WI38 (cell line): ENCODE results near the gene ZSWIM5.
"Not testable (repeated sequence)": the region's sequence is repeated elsewhere in the genome, so short reads cannot be mapped to it uniquely, and the experiment has no call there.

Experiments
- H3K4me3 ChIP-seq: 2 replicates; pipeline ENCODE4 v1.5.1; 2011; ENCODE audit warnings: low read depth, mild to moderate bottlenecking, control low read depth, low read length
- TF ChIP-seq, protein P1 (sequence below): IDR thresholded peaks from 2 replicates; pipeline ENCODE4 v1.5.1; 2012; ENCODE audit warnings: low read depth, mild to moderate bottlenecking, control low read depth, low read length

ZSWIM5 gene

DNA sequence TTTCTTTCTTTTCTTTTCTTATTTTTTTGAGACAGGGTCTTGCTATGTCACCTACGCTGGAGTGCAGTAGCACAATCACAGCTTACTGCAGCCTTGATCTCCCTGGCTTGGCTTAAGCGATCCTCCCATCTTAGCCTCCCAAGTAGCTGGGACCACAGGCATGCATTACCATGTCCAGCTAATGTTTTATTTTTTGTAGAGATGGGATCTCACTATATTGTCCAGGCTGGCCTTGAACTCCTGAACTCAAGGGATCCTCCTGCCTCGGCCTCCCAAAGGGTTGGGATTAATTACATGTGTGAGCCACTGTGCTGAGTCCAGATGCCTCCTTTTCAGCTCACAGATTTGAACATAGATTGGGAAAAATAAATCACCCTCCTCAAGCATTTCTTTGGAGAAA, 98.6 kb downstream of the ZSWIM5 start:
- H3K4me3 ChIP-seq: no peak overlapping the region
- TF ChIP-seq, protein P1, sequence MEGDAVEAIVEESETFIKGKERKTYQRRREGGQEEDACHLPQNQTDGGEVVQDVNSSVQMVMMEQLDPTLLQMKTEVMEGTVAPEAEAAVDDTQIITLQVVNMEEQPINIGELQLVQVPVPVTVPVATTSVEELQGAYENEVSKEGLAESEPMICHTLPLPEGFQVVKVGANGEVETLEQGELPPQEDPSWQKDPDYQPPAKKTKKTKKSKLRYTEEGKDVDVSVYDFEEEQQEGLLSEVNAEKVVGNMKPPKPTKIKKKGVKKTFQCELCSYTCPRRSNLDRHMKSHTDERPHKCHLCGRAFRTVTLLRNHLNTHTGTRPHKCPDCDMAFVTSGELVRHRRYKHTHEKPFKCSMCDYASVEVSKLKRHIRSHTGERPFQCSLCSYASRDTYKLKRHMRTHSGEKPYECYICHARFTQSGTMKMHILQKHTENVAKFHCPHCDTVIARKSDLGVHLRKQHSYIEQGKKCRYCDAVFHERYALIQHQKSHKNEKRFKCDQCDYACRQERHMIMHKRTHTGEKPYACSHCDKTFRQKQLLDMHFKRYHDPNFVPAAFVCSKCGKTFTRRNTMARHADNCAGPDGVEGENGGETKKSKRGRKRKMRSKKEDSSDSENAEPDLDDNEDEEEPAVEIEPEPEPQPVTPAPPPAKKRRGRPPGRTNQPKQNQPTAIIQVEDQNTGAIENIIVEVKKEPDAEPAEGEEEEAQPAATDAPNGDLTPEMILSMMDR: no peak

DNA sequence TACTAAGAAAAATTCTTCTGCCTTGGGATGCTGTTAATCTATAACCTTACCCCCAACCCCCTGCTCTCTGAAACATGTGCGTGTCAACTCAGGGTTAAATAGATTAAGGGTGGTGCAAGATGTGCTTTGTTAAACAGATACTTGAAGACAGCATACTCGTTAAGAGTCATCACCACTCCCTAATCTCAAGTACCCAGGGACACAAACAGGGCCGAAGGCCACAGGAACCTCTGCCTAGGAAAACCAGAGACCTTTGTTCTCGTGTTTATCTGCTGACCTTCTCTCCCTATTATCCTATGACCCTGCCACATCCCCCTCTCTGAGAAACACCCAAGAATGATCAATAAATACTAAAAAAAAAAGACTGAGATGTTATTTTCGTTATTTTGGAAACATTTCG, 99.5 kb downstream of the ZSWIM5 start:
- not testable (repeated sequence) for H3K4me3 ChIP-seq

DNA sequence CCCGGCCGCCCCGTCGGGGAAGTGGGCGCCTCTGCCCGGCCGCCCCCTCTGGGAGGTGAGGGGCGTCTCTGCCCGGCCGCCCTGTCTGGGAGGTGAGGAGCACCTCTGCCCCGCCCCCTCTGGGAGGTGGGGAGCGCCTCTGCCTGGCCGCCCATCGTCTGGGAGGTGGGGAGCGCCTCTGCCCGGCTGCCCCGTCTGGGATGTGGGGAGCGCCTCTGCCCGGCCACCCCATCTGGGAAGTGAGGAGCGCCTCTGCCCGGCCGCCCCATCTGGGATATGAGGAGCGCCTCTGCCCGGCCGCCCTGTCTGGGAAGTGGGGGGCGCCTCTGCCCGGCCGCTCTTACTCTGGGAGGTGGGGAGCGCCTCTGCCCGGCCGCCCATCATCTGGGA, 100.3 kb downstream of the ZSWIM5 start:
- H3K4me3 ChIP-seq: not testable (repeated sequence)

DNA sequence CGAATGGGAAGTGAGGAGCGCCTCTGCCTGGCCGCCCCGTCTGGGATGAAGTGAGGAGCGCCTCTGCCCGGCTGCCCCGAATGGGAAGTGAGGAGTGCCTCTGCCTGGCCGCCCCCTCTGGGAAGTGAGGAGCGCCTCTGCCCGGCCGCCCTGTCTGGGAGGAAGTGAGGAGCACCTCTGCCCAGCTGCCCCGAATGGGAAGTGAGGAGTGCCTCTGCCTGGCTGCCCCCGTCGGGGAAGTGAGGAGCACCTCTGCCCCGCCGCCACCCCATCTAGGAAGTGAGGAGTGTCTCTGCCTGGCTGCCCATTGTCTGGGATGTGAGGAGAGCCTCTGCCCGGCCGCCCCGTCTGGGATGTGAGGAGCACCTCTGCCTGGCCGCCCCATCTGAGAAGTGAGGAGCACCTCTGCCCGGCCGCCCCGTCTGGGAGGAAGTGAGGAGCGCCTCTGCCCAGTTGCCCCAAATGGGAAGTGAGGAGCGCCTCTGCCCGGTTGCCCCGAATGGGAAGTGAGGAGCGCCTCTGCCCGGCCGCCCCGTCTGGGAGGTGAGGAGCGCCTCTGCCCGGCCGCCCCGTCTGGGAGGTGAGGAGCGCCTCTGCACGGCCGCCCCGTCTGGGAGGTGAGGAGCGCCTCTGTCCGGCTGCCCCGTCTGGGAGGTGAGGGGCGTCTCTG, 100.8 kb downstream of the ZSWIM5 start:
- H3K4me3 ChIP-seq: not testable (repeated sequence)

DNA sequence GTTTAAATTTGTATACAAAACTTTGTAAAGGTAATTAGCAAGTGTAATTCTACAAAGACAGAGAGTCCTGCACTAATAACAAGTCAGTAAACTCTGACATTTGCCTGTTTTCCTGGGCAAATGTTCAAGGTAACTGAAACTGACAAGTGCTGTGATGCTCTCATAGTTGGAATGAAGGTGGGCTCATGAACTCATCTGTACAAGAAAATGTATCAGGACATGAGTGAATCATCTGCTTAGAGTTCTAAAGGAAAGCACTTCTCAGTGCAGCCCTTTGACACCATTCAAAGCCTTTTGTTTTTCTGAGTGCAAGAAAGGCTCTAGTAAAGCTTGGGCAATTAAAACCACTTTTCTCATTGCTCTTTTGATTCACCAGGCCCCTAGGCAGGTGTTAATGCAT, 102.9 kb downstream of the ZSWIM5 start:
- TF ChIP-seq, protein P1: no peak

DNA sequence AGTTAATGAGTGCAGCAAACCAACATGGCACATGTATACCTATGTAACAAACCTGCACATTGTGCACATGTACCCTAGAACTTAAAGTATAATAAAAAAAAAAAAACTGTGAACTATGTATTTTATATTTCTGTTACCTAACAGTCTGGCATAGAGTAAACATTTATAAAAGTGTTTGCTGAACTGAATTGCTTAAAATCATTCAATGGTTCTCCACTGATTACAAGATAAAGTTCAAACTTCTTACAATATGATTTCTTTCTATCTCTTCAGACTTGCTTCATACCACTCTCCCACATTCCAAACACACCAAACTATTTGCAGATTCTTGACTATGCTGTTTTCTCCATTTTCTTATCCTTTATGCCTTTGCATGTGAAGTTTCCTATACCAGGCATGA, 104.5 kb downstream of the ZSWIM5 start:
- H3K4me3 ChIP-seq: no peak overlapping the region
- TF ChIP-seq, protein P1: no peak

More for the DNA sequence above, 102.9 kb downstream of the ZSWIM5 start:
- H3K4me3 ChIP-seq: no peak overlapping the region

DNA sequence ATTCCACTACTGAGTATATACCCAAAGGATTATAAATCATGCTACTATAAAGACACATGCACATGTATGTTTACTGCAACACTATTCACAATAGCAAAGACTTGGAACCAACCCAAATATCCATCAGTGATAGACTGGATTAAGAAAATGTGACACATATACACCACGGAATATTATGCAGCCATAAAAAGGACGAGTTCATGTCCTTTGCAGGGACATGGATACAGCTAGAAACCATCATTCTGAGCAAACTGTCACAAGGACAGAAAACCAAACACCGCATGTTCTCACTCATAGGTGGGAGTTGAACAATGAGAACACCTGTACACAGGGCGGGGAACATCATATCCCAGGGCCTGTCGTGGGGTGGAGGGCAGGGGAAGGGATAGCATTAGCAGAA, 104.9 kb downstream of the ZSWIM5 start:
- H3K4me3 ChIP-seq: not testable (repeated sequence)

DNA sequence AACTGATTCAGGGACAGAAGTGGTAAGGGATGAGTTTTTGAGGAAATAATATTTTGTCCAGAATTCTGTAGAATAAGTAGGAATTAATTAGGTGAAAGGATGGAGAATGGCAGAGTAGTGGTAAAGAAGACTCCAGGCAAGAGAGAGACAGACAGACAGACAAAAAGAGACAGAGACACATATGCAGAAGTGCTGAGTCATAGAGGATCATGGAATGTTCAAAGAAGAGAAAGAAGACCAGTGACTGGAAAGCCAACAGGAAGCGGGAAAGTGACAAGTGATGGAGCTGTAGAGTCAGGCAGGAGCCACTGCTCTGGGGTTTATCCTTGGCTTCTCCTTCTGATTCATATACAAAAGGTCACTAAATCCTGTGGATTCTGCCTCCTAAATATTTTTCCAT, 108.5 kb downstream of the ZSWIM5 start:
- TF ChIP-seq, protein P1: no peak
- H3K4me3 ChIP-seq: no peak overlapping the region

DNA sequence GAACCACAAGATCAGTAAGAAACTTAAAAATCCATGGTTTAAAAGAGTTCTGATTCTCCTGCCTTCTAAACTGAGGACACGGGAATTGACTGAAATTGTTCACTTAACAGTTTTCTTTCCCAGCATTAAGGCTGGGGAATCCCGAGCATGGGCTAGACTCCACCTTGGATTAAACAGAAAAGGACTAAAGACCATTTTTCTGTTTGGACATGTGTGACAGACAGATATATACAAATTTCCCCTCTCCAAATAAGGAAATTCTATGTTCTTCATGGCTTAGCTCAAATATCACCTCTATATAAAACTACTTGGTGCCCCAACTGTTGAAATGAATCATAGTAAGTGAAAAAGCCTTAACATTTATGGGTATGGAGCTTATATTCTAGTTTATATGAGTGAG, 109.3 kb downstream of the ZSWIM5 start:
- TF ChIP-seq, protein P1: no peak
- H3K4me3 ChIP-seq: no peak overlapping the region

DNA sequence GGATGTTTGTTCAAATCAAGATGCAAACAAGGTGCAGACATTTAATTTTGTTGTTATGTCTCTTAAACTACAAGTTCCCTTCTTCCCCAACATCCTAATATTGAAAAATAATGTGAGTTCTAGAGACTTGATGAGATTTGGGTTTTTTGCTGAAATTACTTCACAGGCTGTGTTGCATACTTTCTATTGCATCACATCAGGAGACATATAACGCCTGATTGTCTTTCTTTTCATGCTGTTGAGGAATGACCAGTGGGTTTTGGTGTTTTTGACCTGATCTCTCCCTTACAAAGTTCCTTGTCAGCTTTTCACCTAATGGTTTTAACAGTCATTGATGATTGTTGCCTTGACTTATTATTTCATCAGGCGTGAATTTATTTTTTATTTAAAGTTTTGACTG, 111.0 kb downstream of the ZSWIM5 start:
- TF ChIP-seq, protein P1: no peak
- H3K4me3 ChIP-seq: no peak overlapping the region

DNA sequence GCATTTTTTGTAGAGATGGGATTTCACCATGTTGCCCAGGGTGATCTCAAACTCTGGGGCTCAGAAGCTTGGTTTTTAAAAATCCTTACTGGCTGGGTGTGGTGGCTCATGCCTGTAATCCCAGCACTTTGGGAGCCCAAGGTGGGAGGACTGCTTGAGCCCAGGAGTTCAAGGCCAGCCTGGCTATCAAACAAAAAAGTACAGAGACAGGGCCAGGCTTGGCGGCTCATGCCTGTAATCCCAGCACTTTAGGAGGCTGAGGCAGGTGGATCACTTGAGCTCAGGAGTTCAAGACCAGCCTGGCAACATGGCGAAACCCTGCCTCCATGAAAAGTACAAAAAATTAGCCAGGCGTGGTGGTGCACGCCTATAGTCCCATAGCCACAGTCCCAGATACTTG, 112.0 kb downstream of the ZSWIM5 start:
- not testable (repeated sequence) for H3K4me3 ChIP-seq
